NCI-H2196 (cell line): Measurements from ENCODE around the gene ALKBH7.

ENCODE experiments used
- DNase-seq: peaks from one replicate; lab custom pipeline; 2025; ENCODE audit not compliant: unreplicated experiment; lab: John Stamatoyannopoulos, UW

ALKBH7 gene

DNA sequence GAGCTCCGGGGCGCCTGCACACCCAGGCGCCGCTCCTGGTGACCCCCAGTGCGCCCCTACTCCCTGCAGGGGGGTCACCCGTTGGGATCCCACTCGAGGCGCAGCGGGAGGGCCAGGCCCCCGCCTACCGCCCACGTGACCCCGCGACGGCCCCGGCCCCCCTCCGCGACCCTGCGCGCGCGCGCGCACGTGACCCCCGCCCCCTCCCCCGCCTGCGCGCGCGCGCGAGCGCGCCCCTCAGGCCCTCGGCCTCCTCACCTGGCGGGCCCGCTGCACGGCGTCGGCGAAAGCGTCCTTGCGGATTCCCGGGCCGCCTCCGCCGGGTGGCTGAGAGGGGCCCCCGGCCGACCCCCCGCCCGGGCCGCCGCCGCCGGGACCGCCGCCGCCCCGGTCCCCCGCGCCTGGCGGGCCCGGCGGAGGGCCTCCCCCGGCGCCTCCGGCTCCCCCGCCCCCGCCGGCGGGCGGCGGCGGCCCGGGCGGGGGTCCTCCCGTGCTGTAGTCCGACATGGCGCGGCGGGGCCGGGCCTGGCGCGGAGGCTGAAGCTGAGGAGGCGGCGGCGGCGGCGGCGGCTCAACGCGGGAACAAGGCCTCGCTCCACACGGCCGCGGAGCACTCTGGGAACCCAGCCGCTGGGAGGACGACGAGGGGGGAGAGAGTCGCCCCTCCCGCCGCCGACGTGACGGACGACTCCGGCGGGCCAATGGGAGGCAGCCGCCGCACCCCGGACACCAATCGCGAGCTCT is 51.8 kb downstream of the ALKBH7 start, which contains the start of gene KHSRP:
TSS of gene KHSRP (minus strand) at position 617 of the 744 bp plus-strand sequence. CDS start at position 507, 110 bp downstream.
- DNase-seq: peak; percentile 23
